AG04450 (cell line): Measurements from ENCODE around the gene ZNF26. TPM values are rescaled to one million over a fixed set of nuclear protein-coding genes. Genes with fewer than 3 reads are reported as not detected.

Experiments
- CTCF ChIA-PET: fragments of 300-600, 350-600 bp; formaldehyde crosslinking; extraction: SDS; loops from one replicate; lab custom pipeline; 2022; ENCODE audit warnings: antibody characterized with exemption, inconsistent platforms; lab: Charles Lee
- POLR2A ChIA-PET: fragments of 350-600 bp; formaldehyde crosslinking; extraction: SDS; loops from one replicate; lab custom pipeline; 2021; ENCODE audit warnings: antibody characterized with exemption, inconsistent platforms; lab: Yijun Ruan, JAX
- DNase-seq: peaks from one replicate; pipeline ENCODE4 v3.0.0-alpha.2; 2011; ENCODE audit warnings: low read depth, low spot score
- H3K27ac ChIP-seq: one replicate; pipeline ENCODE4 v1.5.1; 2012; ENCODE audit warnings: low read depth, low read length, control low read depth
- H3K27me3 ChIP-seq: one replicate; pipeline ENCODE4 v1.6.0; 2012; ENCODE audit warnings: low read length; ENCODE audit not compliant: control insufficient read depth, insufficient read depth
- H3K4me3 ChIP-seq: 2 replicates; pipeline ENCODE4 v1.5.1; 2011; ENCODE audit warnings: mild to moderate bottlenecking, low read depth, low read length, control low read depth
- H3K9me3 ChIP-seq: 2 replicates; pipeline ENCODE4 v1.5.1; 2012; ENCODE audit warnings: low read length; ENCODE audit not compliant: control insufficient read depth, insufficient read depth
- polyA plus RNA-seq: library from polyadenylated mRNA; depleted of rRNA; stranded (reverse); fragments of >200 nt; gene quantifications from 2 replicates; pipeline ENCODE4 v1.2.3, GENCODE V29; 2011; rRNA removed
- small RNA-seq: library from RNA; depleted of rRNA; stranded (forward); fragments of <200 nt; gene quantifications from one replicate; pipeline ENCODE3, GENCODE V24; 2012; ENCODE audit warnings: low read depth; ENCODE audit not compliant: insufficient read length
- TF ChIP-seq, protein P1 (sequence below): IDR thresholded peaks from 2 replicates; pipeline ENCODE4 v1.5.1; 2011; ENCODE audit warnings: low read depth, low read length, control low read depth, inconsistent platforms

The ZNF26 gene
- polyA plus RNA-seq, 1 experiment: 4.5 TPM

DNA sequence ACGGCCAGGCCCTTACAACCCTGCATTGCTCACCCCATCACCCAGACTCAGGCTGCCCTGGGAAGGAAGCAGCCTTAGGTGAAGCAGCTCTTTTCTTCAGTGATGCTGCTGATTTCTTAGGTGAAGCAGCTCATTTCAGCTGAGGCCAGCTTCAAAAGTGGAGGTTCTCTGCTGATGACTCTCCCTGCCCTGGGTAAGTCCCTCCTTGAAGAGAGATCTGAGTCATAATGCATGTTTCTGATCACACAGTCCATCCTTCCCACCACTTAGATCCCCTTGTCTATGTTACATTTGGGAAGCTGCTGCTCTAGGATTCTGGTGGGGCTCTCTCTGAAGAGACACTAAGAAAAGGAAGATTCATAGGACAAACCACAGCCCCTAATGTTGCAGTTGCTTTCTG, 77.4 kb downstream of the ZNF26 start:
- H3K9me3 ChIP-seq: peaks cover 52% of the 10 kb centered on the region
- CTCF ChIA-PET: no interaction called here
- no peak for DNase-seq

DNA sequence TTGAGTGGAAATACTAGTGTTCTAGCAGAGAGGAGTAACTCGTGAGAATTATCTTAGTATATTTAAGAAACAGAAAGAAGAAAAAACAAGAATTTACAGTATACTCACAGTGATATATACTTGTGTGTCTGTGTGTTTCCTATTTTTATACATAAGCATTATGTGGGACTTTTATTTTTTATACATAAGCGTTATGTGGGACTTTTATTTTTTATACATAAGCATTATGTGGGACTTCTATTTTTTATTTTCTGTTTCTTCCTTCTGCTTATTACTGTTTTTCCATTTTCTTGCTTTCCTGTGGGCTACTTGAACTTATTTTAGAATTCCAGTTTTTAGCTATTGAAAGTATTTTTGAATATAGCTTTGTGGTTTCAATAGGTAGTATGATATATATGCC, 87.7 kb downstream of the ZNF26 start:
- peaks cover 53% of the 10 kb centered on the region for H3K9me3 ChIP-seq
- ChIA-PET CTCF (no interaction called here), POLR2A (no interaction called here)
- DNase-seq: no peak
- H3K27me3 ChIP-seq: no peaks in the 10 kb centered on the region
- no peak overlapping the region for H3K27ac ChIP-seq
- H3K4me3 ChIP-seq: no peak overlapping the region
- TF ChIP-seq, protein P1, sequence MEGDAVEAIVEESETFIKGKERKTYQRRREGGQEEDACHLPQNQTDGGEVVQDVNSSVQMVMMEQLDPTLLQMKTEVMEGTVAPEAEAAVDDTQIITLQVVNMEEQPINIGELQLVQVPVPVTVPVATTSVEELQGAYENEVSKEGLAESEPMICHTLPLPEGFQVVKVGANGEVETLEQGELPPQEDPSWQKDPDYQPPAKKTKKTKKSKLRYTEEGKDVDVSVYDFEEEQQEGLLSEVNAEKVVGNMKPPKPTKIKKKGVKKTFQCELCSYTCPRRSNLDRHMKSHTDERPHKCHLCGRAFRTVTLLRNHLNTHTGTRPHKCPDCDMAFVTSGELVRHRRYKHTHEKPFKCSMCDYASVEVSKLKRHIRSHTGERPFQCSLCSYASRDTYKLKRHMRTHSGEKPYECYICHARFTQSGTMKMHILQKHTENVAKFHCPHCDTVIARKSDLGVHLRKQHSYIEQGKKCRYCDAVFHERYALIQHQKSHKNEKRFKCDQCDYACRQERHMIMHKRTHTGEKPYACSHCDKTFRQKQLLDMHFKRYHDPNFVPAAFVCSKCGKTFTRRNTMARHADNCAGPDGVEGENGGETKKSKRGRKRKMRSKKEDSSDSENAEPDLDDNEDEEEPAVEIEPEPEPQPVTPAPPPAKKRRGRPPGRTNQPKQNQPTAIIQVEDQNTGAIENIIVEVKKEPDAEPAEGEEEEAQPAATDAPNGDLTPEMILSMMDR: no peak

More for the DNA sequence above, 77.4 kb downstream of the ZNF26 start:
- Histone ChIP-seq H3K4me3 (no peak overlapping the region), H3K27ac (no peak overlapping the region), H3K27me3 (no peaks in the 10 kb centered on the region)
- TF ChIP-seq, protein P1: no peak
- POLR2A ChIA-PET: no interaction called here

Small RNA genes within 50 kb of the gene (small RNA-seq; reads per million reads assigned to genes)
- not detected for gene RNU4ATAC12P

Other genes with a start within 250 kb of the ZNF26 start
- 55.7 and 65.6 TPM in 2 replicates for gene ANKLE2, start 224.5 kb upstream of the ZNF26 start, polyA plus RNA-seq
- gene GOLGA3, start 157.5 kb upstream of the ZNF26 start, polyA plus RNA-seq: 22.6 and 28.0 TPM in 2 replicates
- gene CHFR, start 98.8 kb upstream of the ZNF26 start, polyA plus RNA-seq: 28.4 and 29.2 TPM in 2 replicates
- 8.7 and 13.6 TPM in 2 replicates for gene ZNF605, start 30.1 kb upstream of the ZNF26 start, polyA plus RNA-seq
- gene ZNF84, start 51.1 kb downstream of the ZNF26 start, polyA plus RNA-seq: 24.0 and 29.9 TPM in 2 replicates
- gene ZNF140, start 94.6 kb downstream of the ZNF26 start, polyA plus RNA-seq: 17.6 and 21.7 TPM in 2 replicates
- gene ZNF891, start 143.9 kb downstream of the ZNF26 start, polyA plus RNA-seq: 0.43 and 0.66 TPM in 2 replicates
- 5.6 and 7.6 TPM in 2 replicates for gene ZNF10, start 144.3 kb downstream of the ZNF26 start, polyA plus RNA-seq
- gene ZNF268, start 195.1 kb downstream of the ZNF26 start, polyA plus RNA-seq: 16.1 TPM in 2 replicates
- not detected in 2 replicates for gene ANHX, start 249.5 kb downstream of the ZNF26 start, polyA plus RNA-seq